GM21786 (cell line): Measurements from ENCODE around the gene LHFPL6.

Experiments
- ATAC-seq: cut with Tn5 transposase; IDR thresholded peaks from one replicate; pipeline ENCODE4 v1.9.1; 2021; ENCODE audit not compliant: unreplicated experiment

Gene LHFPL6

DNA sequence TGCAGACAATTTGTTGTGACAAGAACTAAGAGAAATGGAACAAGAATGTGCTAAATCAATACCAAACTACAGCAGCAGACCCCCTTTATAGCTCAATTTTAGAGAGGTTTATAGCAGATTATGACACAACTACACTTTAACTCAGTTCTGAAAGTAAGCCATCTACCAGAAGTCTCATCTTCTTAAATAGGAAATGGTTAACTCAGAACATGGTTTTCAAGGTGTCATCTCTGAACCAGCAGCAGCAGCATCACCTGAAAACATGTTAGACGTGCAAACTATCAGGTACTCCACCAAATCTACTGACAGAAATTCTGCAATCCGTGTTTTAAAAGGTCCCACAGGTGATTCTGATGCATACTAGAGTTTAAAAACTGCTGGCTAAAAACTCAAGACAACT is 6.8 kb downstream of the LHFPL6 start:
- no peak for ATAC-seq

DNA sequence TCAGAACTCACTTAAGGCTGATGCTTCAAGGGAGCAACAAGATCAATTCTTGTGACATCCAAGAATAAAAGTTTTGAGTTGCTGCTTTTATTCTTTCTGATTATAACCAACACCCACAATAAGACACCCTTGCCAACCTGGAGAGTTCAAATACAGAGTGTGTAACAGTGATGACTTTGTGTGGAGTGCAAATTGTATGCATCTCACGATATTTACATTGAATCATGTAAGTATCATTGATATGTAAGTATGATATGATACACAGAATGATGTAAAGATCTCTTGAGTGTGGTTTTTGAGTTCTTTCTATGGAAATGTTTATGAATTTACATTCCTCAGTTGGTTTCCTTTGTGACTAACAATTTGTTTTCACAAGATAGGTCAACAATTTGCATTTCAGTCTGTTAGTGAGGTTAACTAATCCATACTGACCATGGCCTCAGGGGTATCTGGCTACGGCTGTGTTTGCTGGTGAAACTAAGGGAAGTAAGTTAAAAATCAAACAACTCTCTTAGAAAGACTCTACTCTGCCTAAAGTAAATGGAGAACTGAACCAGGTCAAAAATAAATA is 12.4 kb downstream of the LHFPL6 start:
- ATAC-seq, result no peak

DNA sequence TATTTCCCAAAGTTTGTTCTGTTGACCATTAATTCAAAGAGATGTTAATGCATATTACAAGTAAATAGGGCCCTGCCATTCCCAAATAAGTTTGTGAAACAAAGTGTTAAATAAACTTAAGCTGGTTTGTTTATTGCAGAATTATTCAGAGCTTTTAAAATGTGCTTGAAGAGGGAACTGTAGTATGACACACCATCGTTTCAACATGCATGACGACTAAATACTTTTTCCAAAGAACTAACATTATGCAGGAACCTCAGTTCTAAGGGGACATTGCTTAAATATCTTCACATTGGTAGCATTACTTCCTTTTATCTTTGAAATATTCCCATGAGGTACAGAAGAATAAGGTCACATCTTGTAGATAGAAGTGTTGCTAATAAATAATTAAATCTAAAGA is 14.6 kb downstream of the LHFPL6 start:
- ATAC-seq, result no peak

DNA sequence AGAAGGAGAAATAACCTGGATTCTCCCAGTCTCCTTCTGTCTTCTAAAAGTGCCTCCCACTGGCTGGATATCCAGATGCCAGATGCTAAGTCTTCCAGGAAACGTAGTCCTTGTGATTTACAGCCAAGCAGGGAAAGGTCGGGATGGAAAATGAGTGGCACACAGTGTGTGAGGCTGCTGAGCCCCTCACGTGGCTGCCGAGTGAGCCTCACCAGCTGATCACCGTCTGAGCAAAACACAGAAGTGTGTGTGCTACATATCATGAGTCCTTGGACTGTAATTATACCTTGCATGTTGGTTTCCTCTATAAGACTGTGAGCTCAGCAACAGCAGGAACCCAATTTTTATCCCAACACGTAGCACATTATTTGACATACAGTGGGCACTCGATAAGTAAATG is 15.1 kb downstream of the LHFPL6 start:
- ATAC-seq, result no peak

DNA sequence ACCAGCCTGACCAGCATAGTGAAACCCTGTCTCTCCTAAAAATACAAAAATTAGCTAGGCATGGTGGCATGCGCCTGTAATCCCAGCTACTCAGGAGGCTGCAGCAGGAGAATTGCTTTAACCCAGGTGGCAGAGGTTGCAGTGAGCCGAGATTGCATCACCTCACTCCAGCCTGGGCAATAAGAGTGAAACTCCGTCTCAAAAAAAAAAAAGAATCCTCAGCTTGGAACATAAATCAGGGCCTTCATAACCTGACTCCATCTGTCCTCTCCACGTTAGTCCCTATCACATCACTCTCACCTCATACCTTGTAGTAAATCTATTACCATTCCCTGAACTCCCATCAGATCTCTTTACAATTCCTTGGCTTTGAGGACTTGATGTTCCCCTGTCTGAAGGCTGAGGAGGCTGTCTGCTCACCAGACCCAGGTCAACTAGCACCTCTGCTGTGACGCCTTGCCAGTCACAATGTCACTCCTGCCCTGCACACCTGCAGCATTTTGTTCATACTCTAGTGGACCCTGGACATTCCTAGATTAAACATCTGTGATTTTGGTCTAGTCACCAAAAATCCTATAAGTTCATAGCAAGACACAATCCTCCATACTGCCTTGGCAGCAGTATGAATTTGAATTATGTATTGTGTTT is 15.9 kb downstream of the LHFPL6 start:
- ATAC-seq, result no peak

DNA sequence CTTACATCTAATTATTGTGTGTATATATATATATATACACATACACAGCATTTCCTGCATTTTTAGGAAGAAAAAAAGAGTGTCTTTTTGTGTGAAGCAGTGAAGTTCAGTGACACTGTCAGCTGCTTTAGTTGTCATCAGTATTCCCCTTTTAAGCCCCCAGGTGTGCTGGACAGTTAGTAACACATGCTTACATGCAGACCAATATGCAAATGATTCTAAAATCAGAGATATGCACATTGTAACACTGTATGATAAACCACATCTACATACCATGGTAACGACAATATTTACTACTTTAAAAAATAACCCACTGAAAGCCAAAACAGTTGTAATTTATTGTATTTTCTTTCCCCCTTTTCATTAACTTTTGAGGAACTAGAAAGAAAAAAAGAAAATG is 16.8 kb downstream of the LHFPL6 start:
- no peak for ATAC-seq

DNA sequence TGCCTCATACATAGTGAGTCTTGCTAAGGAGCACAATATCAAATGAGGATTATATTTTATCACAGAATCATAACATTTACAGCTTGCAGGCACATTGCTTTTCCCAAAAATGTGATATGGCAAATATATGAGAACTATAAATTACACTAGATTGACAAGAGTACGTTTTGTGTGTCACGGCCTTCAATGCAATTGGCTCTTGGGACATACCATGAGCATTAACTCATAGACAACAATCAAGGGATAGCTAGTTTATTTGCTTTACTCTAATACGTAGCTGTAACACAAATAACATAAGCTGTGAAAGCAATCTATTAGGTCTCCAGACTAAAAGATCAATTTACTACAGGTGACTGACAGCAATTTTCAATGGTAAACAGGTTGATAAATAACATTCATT is 17.8 kb downstream of the LHFPL6 start:
- no peak for ATAC-seq

DNA sequence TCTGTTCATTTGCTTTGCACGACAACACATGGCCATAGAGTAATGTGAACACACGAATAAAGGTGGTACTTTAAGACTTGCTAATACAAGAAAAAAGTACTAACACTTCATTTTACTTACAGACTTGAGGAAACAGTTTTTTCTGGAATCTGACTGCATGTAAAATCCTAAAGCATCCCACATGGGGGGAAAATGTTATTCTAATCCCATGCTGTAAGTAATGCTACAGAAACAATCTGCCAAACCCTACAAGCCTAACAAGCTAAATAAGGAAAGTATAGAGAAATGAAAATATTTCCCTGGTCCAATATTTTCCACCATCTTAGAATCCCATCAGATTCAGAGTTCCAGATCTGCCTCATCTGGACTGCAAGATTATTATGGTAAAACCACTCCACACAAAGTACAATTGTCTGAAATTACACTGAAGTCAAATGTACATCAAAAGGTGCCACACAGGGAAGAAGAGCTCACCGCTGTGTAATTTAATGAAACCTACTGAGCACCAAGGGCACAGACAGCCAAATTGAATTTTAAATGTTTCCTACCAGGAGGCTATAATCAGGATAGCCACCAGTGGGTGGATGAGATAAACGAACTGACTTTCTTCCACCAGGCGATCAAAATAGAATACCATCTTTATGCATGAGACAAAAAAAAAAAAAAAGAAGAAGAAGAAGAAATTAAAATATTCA is 22.0 kb downstream of the LHFPL6 start:
- ATAC-seq, result no peak

DNA sequence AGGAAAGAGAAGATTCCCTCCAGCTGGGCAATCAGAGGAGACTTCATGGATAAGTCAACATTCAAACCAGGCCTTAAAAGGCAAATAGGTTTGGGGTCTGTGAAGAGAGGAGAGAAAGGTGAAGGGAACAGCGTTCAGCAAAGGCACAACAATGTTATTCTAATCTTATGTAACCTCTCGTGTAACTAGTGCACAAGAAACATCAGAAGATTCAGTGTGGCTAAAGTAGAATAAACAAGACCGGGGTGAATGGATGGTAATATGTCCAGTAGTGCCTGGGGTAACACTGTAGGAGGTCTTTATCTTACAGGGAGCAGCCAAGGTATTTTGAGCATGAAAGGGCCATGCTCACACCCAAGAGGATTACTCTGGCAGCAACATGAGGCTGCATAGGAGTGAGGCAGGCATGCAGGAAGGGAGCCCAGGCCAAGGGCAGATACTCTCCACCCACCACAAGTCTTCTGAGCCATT is 24.1 kb downstream of the LHFPL6 start:
- no peak for ATAC-seq

DNA sequence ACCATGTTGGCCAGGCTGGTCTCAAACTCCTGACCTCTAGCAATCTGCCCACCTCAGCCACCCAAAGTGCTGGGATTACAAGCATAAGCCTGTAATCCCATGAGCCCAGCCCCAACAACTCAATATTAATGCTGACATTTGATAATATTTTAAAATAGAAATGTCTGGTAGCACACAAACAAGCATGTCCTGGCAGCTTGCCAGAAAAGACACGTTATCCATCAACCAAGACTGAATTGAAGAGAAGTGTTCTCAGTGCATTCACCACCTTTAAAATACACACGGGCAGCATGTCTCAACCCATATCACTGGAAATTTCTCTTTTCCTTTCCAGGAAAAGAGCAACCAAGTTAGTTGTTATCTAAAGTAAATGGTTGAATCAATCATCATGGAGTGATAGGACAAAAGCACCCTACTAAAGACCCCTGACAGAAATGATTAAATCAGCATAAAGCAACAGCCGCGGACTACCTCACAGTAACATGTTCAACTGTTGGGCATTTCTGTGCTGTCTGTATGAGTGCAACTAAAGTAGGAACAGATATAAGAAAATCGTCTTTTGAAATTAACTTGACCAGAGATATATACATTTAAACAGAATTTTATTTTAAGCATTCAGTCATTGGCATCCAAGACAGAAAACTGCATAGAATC is 25.0 kb downstream of the LHFPL6 start:
- no peak for ATAC-seq

DNA sequence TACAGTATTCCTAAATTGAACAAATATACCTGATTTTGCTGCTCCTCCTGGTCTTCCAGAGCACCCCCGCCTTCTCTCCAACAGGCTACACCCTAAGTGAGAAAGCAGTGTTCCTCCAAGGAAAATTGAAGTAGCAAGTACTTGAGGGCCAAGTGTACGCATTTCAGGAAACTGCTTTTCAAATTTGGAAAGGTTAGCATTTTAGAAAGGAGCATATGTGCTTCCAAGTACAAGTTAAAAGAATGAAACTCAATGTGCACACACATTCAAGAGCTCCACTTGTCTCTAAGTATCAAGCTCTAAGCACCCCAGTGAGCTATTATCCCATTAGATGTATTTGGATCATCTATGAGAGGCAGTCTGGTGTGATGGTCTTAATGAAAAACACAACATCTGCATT is 25.8 kb downstream of the LHFPL6 start:
- no peak for ATAC-seq

DNA sequence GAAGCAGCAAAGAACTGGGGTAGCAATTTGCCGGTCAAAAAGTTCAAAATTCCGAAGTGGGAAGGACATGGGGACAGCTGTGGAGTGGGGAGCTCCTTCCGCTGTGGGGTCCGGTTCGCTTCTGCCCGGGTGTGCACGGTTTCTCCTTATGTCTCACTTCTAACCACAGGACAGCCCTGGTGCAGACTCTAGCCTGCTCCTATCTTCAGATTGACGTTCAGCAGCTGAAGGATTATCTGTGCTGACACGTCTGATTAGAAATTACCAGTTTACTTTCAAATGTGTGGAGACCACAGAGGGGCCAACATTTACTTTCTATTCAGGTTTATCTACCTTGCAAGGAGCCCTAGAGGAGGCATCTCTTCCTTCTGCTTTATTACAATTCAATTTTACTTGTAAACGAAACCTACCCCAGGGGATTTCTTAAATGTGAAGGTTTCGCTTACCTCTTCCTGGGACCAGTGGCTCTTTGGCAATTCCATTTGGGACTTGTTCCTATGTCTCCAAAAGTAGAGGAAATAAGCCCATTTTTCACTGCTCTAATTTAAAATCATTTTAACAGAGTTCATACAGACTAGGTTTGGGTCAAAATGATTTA is 27.3 kb downstream of the LHFPL6 start:
- ATAC-seq, result no peak

DNA sequence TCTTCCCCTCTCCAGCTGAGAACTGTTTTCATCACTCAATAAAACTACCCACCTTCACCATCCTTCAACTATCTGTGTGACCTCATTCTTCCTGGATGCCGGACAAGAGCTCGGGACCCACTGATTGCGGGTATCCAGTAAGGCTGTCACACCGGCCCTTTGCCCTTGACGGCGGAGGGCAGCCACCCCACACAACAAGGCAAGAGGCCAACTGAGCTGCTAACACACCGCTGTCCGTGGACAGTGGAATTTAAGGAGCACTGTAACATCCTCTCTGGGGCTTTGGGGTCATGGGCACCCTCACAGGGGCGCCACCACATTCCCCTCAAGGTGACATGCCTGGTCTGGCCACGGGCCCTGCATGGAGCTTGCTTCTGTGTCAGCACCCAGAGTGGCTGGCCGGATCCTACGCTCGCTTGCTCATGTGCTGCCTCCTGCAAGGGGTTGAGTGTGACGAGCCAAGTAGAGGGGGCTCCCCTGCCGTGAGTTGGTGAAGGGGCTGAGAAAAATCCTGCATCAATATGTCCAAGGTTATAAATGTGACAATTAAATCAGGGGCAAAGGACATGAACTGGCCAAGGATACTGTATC is 31.4 kb downstream of the LHFPL6 start:
- no peak for ATAC-seq

DNA sequence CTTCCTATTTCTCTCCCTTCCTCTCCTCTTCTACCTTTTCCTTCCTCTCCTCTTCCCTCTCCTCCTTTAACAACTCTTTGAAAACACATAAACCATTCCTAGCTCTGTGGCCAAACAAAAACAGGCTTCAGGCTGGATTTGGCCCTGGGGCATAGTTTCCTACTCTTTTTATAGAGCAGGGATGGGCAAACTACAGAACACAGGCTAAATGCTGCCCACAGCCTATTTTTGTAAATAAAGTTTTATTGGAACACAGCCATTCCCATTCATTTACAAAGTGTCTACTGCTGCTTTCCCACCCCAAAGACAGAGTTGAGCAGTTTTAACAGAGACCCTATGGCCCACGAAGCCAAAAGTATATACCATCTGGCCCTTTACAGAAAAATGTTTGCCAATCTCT is 35.4 kb downstream of the LHFPL6 start:
- ATAC-seq, result no peak

DNA sequence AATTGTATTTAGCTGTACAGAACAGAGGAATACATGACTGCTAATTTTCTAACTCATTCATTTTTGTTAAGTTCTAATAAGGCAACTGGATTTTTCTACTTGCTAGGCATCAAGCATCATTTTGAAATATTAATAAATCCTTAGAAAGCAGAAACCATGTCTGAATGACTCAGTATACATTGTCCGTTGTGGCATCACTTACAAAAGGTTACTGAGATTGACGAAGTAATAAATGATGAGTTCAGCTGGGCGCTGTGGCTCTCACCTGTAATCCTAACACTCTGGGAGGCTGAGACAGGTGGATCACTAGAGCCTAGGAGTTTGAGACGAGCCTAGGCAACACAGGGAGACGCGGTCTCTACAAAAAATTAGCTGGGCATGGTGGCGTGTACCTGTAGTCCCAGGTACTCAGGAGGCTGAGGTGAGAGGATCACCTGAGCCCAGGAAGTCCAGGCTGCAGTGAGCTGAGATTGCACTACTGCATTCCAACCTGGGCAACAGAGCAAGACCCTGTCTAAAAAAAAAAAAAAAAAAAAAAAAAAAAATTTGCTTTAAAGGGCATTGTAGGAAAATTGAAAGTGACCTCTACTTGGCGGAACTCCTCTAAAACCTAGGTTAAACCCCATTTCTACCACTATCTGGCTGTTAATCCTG is 36.6 kb downstream of the LHFPL6 start:
- no peak for ATAC-seq

DNA sequence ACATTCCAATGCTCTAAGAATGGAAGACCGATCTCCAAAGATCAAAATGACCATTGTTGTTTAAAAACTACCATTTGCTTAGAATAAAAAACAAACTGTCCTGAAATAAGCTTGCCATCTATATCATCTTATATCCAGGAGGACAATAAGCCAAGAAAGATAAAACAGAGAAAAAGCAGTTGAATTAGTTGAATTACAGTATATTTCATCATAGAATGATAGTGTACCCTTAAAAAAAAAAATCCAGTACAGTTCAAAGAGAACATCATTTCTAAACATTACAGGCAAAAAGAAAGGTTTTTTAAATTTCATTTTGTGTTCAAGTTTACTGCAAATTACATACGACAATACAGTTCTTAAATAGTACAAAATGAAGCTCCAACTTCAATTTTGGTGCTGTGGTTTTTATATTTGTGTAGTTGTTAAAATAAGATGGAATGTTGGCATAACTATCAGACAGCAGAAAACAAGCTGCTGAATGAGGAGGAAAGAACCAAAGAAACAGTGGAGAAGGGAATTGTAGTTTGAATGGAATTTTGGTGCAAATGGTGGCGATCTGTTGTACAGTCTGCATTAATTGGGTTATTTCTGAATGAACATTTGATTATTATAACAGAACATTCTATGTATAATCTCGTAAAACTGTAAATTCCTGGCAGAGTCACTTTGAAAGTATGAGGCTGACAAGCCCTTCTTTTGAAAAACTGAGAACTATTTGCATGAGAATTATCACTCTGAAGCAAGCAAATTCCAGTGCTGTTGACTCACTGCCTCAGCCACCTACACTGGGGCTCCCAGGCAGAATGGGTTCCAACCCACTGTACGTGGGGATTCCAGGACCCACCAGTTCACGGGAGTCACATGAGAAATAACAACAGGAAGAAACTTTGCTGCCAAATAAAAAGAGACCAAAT is 37.7 kb downstream of the LHFPL6 start:
- ATAC-seq, result no peak

DNA sequence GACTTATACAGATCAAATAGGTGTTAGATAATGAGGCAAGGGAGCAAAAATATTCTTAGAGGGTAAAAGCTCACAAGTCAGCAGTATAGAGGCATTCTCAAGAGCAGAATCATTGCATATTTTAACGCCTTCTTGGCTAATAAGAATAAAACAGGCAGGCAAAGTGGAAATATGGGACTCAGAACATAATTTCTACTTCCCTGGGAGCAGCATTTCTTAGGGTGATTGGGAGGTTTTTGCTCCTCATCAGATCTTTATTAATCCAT is 39.6 kb downstream of the LHFPL6 start:
- ATAC-seq, result no peak

DNA sequence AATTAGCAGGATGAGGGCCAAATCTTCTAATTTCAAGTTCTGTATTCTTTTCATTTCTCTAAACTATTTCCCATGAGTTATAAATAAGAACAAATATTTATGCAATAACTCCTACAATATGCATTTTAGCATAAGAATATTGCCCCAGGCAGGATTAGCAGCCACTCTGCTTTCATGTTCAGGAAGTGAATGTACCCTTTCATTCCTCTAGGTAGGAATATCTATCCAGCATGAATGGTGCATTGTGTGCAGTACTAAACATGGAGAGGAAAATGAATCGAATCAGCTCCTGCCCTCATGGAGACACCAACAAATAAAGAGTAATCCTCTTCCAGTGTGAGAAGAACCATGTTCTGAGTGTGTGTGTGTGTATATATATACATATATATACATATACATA is 41.0 kb downstream of the LHFPL6 start:
- ATAC-seq, result no peak

DNA sequence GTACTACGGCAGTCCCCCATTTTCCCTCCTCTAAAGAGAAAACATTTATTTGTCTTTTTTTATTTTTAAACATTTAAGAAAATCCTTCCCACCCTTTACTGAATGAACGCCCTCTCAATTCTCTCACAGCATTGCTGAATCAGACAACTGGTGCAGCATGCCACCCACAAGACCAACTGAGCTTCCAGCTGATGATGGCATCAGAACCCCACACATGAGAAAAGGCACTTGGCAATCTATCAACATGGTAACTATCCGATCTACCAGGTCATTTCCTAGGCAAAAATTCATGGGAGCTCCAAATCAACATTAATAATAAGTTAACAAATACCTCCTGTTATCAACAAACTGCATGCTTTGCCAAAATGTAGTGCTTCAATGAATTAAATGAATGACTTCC is 43.1 kb downstream of the LHFPL6 start:
- ATAC-seq, result no peak
